Karpas-422 (cell line): ENCODE measurements around the gene HOXB7. TPM values are rescaled to one million over a fixed set of nuclear protein-coding genes. Genes with fewer than 3 reads are reported as not detected.

Source experiments
- DNase-seq: peaks from one replicate; pipeline ENCODE4 v3.0.0-alpha.2; 2015
- H2AFZ ChIP-seq: fragments of 200-600 bp; sonication (generic); 2 replicates; pipeline ENCODE4 v1.6.1; 2014; ENCODE audit warnings: antibody characterized with exemption, low read length, mixed read lengths
- H3K27ac ChIP-seq: fragments of 200-600 bp; sonication (generic); 2 replicates; pipeline ENCODE4 v1.5.1; 2014; ENCODE audit warnings: mild to moderate bottlenecking, low read length, moderate library complexity
- H3K27me3 ChIP-seq: fragments of 200-600 bp; sonication (generic); 2 replicates; pipeline ENCODE4 v1.6.1; 2014; ENCODE audit warnings: low read length, mixed read lengths
- H3K36me3 ChIP-seq: fragments of 200-600 bp; sonication (generic); 2 replicates; pipeline ENCODE4 v1.6.1; 2014; ENCODE audit warnings: low read length, mixed read lengths; ENCODE audit not compliant: insufficient read depth
- H3K4me1 ChIP-seq: fragments of 200-600 bp; sonication (generic); 2 replicates; pipeline ENCODE4 v1.6.1; 2014; ENCODE audit warnings: mild to moderate bottlenecking, low read length, mixed read lengths
- H3K4me2 ChIP-seq: fragments of 200-600 bp; sonication (generic); 2 replicates; pipeline ENCODE4 v1.6.1; 2014; ENCODE audit warnings: low read length, low read depth, mild to moderate bottlenecking; ENCODE audit not compliant: poor library complexity, severe bottlenecking
- H3K4me3 ChIP-seq: fragments of 200-600 bp; sonication (generic); 2 replicates; pipeline ENCODE4 v1.5.1; 2014; ENCODE audit warnings: mild to moderate bottlenecking, antibody characterized with exemption, low read length, mixed read lengths
- H3K79me2 ChIP-seq: fragments of 200-600 bp; sonication (generic); 2 replicates; pipeline ENCODE4 v1.6.1; 2014; ENCODE audit warnings: mild to moderate bottlenecking, low read length, mixed read lengths
- H3K9ac ChIP-seq: fragments of 200-600 bp; sonication (generic); 2 replicates; pipeline ENCODE4 v1.6.0; 2014; ENCODE audit warnings: low read length
- H3K9me2 ChIP-seq: fragments of 200-600 bp; sonication (generic), shearing (Covaris generic); replicated peaks from 2 replicates; pipeline ENCODE4 v1.6.0; 2014; ENCODE audit warnings: mild to moderate bottlenecking, low read length, moderate library complexity; ENCODE audit not compliant: insufficient read depth
- H3K9me3 ChIP-seq: fragments of 300-700, 200-600 bp; sonication (generic); 2 replicates; pipeline ENCODE4 v1.6.1; 2014; ENCODE audit warnings: low read length, mixed read lengths
- H4K20me1 ChIP-seq: fragments of 200-600 bp; sonication (generic); 2 replicates; pipeline ENCODE4 v1.6.1; 2014; ENCODE audit warnings: mild to moderate bottlenecking, antibody characterized with exemption, low read length, low read depth; ENCODE audit not compliant: insufficient read depth
- total RNA-seq: library from RNA; depleted of rRNA; stranded (reverse); fragments of >200 nt; shearing (Covaris generic); gene quantifications from 2 replicates; pipeline ENCODE4 v1.2.3, GENCODE V29; 2014; ENCODE audit warnings: low replicate concordance

Gene HOXB7
- total RNA-seq, 1 experiment from 2014 or later: 9.7 TPM

DNA sequence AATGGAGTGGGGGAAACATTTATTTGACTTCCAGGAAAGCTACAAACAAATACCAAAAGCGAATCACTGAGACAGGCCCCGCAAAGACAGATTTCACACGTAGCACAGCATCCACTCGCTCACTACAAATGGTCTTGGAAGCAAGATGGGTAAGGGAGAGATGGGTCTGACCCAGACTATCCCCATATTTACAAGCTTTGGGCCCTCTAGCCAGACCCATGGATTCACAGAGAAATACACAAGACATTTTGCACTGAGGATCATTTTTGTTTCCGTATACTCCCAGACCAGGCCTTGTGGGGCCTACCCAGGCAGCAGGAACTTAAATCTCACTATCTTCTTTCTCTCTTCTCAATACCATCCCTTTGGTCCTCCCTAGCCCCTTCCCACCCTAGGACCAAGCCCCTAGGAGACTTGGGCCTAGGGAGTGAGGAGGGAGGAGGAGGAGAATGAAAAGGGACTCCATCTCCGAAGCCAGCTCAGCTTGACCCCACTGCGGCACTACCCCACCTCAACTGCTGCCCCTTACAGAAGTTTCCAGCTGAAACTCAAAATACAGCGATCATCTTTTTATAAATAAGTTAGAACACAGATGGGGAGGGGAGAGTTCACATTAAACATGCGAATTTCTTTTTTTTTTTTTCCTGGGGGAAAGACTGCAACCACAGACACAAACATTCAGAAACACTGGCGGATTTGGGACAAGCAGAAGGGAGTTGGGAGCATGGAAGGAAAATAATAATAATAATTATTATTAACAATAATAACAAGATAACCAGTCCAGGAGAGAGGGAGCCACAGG is 19.4 kb downstream of the HOXB7 start:
- H3K27me3 ChIP-seq: no peaks in the 10 kb centered on the region
- H3K4me1 ChIP-seq: peaks cover under 1% of the 10 kb centered on the region; the same call in 1 of the 2 replicates
- H3K36me3 ChIP-seq: no peaks in the 10 kb centered on the region
- no peak overlapping the region for H3K27ac ChIP-seq
- H4K20me1 ChIP-seq: no peaks in the 10 kb centered on the region
- H3K9me2 ChIP-seq: no peaks in the 10 kb centered on the region
- no peaks in the 10 kb centered on the region for H3K9me3 ChIP-seq
- DNase-seq: no peak
- H2AFZ ChIP-seq: no peak overlapping the region
- no peaks in the 10 kb centered on the region for H3K79me2 ChIP-seq
- H3K9ac ChIP-seq: no peak overlapping the region
- H3K4me2 ChIP-seq: no peak overlapping the region
- no peak overlapping the region for H3K4me3 ChIP-seq

DNA sequence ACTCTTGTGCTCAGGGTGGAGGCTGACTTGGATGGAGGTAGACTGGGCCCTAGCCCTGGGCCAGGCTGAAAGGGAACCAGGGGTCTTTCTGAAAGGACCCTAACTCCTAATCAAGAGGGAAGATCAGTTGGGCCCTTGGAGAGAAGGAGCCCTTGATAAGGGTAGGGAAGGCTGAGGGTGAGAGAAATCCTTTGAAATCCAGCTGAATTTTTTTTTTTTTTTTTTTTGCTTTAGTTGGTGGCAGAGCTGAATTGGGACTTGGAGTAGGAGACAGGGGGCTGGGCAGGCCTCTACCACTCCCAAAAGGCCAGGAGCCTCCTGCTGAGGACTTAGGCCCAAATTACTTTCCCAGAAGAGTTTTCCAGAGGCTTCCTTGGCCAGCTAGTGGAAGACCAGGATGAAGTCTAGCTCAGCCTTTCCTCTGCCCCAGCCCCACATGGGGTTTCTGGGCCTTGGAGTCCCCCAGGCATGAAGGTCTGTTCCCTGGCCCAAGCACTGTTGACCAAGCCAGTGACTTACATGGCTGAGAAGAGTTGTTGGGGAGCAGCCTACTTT is 20.1 kb downstream of the HOXB7 start:
- no peaks in the 10 kb centered on the region for H4K20me1 ChIP-seq
- DNase-seq: no peak
- no peaks in the 10 kb centered on the region for H3K9me3 ChIP-seq
- H3K79me2 ChIP-seq: no peaks in the 10 kb centered on the region
- H2AFZ ChIP-seq: no peak overlapping the region
- H3K9ac ChIP-seq: no peak overlapping the region
- H3K4me2 ChIP-seq: no peak overlapping the region
- no peak overlapping the region for H3K4me3 ChIP-seq
- H3K27ac ChIP-seq: no peak overlapping the region
- peaks cover 8% of the 10 kb centered on the region for H3K4me1 ChIP-seq
- H3K27me3 ChIP-seq: peaks cover 4% of the 10 kb centered on the region; the same call in 1 of the 2 replicates
- no peaks in the 10 kb centered on the region for H3K36me3 ChIP-seq
- H3K9me2 ChIP-seq: no peaks in the 10 kb centered on the region

DNA sequence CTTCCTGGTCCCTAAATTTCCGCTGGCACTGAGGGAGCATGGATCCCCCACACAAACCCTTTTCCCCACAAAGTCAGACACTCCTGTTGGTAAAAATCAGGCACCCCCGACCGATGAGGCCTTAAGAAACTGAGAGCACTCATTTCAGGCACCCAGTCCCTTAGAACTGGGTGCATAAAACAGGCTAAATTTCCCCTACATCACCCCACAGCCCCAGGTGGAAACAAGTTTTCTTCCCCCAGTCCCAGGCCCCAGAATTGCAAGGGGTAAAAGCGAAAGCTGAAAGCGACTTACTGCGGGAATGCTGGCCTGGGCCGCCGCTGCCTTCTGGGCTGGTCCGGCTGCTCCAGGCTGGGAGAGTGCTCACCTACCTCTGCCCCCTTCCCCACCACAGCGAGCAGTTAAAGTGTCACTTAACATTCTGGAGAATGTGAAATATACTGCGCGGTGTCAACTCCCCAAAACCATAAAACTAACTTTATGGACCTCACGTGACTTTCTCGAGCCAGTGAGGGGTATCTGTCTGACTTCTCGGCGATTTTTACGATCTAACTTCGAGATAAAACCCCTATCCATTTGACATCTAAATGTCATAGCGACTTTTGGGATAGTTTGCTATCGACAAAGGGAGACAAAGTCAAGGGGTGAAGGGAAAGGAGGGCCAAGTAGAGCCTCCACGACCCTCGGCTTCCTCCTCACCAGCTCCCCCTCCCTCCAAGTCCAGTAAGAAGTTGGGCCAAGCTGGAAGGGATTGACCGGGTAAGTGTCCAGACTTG is 20.8 kb downstream of the HOXB7 start, which contains the start of gene HOXB3:
Gene HOXB3 (minus strand): TSS at position 411 of the 776 bp plus-strand sequence. CDS start 37,767 bp downstream, outside the sequence.
- no peak within 1 kb of the TSS for H2AFZ ChIP-seq
- H3K27me3 ChIP-seq: peaks cover 4% of the 10 kb centered on the region; the same call in 1 of the 2 replicates
- DNase-seq: no peak
- no peak within 1 kb of the TSS for H3K9ac ChIP-seq
- no peak within 1 kb of the TSS for H3K27ac ChIP-seq
- no peaks in the 10 kb centered on the region for H4K20me1 ChIP-seq
- H3K4me2 ChIP-seq: no peak within 1 kb of the TSS
- peaks cover 13% of the 10 kb centered on the region for H3K4me1 ChIP-seq
- no peaks in the 10 kb centered on the region for H3K79me2 ChIP-seq
- H3K4me3 ChIP-seq: no peak within 1 kb of the TSS
- no peaks in the 10 kb centered on the region for H3K36me3 ChIP-seq
- no peaks in the 10 kb centered on the region for H3K9me3 ChIP-seq
- no peaks in the 10 kb centered on the region for H3K9me2 ChIP-seq

DNA sequence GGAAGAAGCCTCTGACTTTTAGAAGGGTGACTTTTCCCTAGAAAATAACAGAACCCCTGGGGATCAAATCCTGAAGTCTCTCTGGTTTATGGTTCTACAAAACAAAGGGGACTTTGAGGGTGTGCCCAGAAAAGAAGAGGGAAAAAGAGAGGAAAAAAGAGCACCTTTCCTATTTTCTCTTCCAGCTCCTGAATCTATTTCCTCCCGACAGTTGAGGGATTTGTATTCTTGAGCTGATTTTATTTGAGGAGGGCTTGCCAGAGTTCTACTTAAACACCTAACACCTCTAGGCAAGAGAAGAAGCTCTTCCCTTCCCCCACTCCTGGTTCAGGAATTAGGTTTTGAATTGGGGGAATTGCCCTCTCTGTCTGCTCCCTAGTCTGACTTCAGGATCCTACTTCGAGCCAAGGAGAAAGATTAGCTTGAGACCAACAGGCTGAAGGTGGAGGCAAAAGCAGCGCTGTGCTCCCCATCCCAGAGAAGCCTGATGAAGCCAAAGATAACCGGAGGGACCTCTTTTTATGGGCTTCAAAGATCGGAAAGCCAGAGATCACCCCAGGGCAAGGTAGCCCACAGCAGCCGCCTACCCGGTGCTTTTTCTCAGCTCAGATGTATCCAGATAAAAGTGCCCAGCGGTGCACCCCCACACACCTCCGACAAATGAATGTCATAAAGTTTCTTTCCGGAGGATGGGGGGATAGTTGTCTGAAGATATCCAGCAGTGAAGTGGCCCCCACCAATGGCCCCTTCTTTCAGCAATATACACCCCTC is 21.6 kb downstream of the HOXB7 start:
- Histone ChIP-seq H3K9ac (no peak overlapping the region), H3K4me2 (no peak overlapping the region), H3K79me2 (no peaks in the 10 kb centered on the region), H3K9me3 (no peaks in the 10 kb centered on the region), H3K9me2 (no peaks in the 10 kb centered on the region), H3K27ac (no peak overlapping the region), H3K27me3 (peaks cover 4% of the 10 kb centered on the region; the same call in 1 of the 2 replicates), H3K4me1 (peaks cover 15% of the 10 kb centered on the region), H3K36me3 (no peaks in the 10 kb centered on the region), H4K20me1 (no peaks in the 10 kb centered on the region), H3K4me3 (no peak overlapping the region), H2AFZ (no peak overlapping the region)
- no peak for DNase-seq

DNA sequence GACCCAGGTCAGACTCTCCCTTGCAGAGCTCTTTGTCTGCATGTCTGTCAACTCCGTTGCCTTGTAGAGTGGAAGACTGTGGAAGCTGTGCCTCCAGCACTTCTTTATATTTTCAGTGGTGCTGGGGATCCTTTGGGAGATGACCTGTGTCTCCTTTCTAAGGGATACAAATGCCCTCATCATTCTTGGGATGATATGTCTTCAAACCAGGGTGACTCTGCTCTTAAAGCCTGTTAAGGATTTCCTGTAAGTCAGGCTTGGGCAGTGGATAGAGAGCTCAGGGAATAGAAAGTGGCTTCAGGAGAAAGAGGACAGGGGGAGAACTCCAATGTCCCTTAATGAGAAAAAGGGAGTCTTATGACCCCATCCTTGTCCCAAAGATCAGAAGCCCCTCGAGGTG is 22.3 kb downstream of the HOXB7 start:
- Histone ChIP-seq H3K4me1 (peaks cover 15% of the 10 kb centered on the region), H2AFZ (no peak overlapping the region), H3K27ac (no peak overlapping the region), H3K4me3 (no peak overlapping the region), H3K4me2 (no peak overlapping the region), H3K36me3 (no peaks in the 10 kb centered on the region), H4K20me1 (no peaks in the 10 kb centered on the region), H3K27me3 (peaks cover 4% of the 10 kb centered on the region; the same call in 1 of the 2 replicates), H3K9me3 (no peaks in the 10 kb centered on the region), H3K79me2 (no peaks in the 10 kb centered on the region), H3K9ac (no peak overlapping the region), H3K9me2 (no peaks in the 10 kb centered on the region)
- DNase-seq: no peak

DNA sequence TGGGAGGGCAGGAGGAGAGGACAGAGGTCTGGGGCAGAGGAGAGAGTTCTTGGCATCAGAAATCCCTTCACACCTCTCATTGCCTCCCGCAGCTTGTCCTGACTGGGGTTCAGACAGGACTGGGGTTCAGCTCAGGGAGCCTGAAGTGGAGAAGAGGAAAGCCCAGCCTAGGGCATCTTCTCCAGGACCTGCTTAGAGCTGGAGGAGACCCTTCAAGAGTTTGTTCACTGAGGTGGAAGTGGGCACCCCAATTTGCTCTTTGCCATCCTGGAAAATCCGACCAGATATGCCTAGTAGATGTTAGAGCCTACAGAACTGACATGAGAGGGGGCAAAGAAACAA is 22.8 kb downstream of the HOXB7 start:
- Histone ChIP-seq H4K20me1 (no peaks in the 10 kb centered on the region), H3K4me2 (no peak overlapping the region), H3K36me3 (no peaks in the 10 kb centered on the region), H3K27me3 (peaks cover 4% of the 10 kb centered on the region; the same call in 1 of the 2 replicates), H3K79me2 (no peaks in the 10 kb centered on the region), H3K9ac (no peak overlapping the region), H3K27ac (no peak overlapping the region), H3K9me3 (no peaks in the 10 kb centered on the region), H2AFZ (no peak overlapping the region), H3K4me1 (peaks cover 15% of the 10 kb centered on the region), H3K4me3 (no peak overlapping the region), H3K9me2 (no peaks in the 10 kb centered on the region)
- DNase-seq: no peak

DNA sequence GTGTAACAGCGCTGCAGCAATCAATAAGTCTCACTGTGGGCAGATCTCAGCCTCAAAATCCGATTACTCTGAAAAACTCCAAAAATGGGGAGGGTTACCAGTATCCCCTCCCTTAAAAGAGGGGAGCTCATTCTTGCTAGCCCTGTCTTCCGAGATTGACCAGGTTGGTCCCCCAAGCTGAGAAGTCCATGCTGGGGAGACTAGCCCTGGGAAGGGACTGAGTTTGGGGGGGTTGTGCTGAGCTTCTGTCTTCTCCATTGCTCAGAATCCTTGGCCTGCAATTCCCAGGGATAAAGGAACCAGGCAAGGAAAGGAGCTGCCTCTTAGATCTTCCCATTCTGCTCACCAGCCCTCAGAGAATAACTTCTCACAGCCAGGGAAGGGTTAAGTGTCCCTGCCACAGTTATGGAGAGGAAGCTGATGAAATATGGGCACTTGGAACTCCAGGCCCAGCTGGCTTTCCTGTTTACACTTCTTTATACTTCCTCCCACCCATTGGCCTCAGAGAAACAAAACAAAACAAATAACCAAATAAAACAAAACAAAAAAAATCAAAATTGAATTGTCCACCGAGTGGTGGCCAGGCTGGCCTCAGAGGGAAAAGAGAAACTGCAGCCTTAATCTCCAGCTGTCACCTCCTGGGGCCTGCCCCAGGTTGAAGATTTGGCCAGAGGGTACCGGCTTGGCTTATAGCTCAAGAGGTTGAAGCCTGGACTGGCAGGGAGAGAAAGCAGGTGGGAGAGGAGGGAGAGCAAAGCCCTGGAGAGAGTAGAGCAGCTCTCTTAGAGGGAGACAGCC is 23.3 kb downstream of the HOXB7 start:
- H3K27ac ChIP-seq: no peak overlapping the region
- no peaks in the 10 kb centered on the region for H3K9me2 ChIP-seq
- no peak for DNase-seq
- H3K9ac ChIP-seq: no peak overlapping the region
- H3K79me2 ChIP-seq: no peaks in the 10 kb centered on the region
- no peak overlapping the region for H3K4me3 ChIP-seq
- H3K36me3 ChIP-seq: no peaks in the 10 kb centered on the region
- H2AFZ ChIP-seq: no peak overlapping the region
- no peak overlapping the region for H3K4me2 ChIP-seq
- no peaks in the 10 kb centered on the region for H4K20me1 ChIP-seq
- peaks cover 4% of the 10 kb centered on the region; the same call in 1 of the 2 replicates for H3K27me3 ChIP-seq
- H3K9me3 ChIP-seq: no peaks in the 10 kb centered on the region
- H3K4me1 ChIP-seq: peaks cover 15% of the 10 kb centered on the region
